ENCODE measurements around the gene GID4.

Gene GID4

GRCh38 chr17:18043491-18043890 lies 4.3 kb downstream of the GID4 start:
- no peak for DNase-seq (ENCODE audit: low read depth)

GRCh38 chr17:18044609-18045008 lies 5.4 kb downstream of the GID4 start:
- DNase-seq (ENCODE audit: low read depth) = no peak

GRCh38 chr17:18045691-18046350 lies 6.6 kb downstream of the GID4 start:
- no peak for DNase-seq (ENCODE audit: low read depth)

GRCh38 chr17:18055597-18055996 lies 16.4 kb downstream of the GID4 start:
- no peak for DNase-seq (ENCODE audit: low read depth)

GRCh38 chr17:18056214-18056613 lies 17.0 kb downstream of the GID4 start:
- DNase-seq (ENCODE audit: low read depth) = no peak

- DNase-seq (ENCODE audit: low read depth) = no peak
These were observed 20.1 kb downstream of the GID4 start for GRCh38 chr17:18059283-18059682.

- no peak for DNase-seq (ENCODE audit: low read depth)
These were observed 24.8 kb downstream of the GID4 start for GRCh38 chr17:18064053-18064452.

GRCh38 chr17:18065546-18065945 lies 26.3 kb downstream of the GID4 start:
- DNase-seq (ENCODE audit: low read depth) = no peak

- DNase-seq (ENCODE audit: low read depth) = no peak
These were observed 27.7 kb downstream of the GID4 start for GRCh38 chr17:18066866-18067265.

- no peak for DNase-seq (ENCODE audit: low read depth)
These were observed 29.9 kb downstream of the GID4 start for GRCh38 chr17:18069101-18069500.

GRCh38 chr17:18070861-18071340 lies 31.7 kb downstream of the GID4 start:
- no peak for DNase-seq (ENCODE audit: low read depth)

- no peak for DNase-seq (ENCODE audit: low read depth)
These were observed 32.5 kb downstream of the GID4 start for GRCh38 chr17:18071751-18072150.

GRCh38 chr17:18074566-18075272 lies 35.5 kb downstream of the GID4 start:
- DNase-seq (ENCODE audit: low read depth) = no peak

- no peak for DNase-seq (ENCODE audit: low read depth)
These were observed 37.7 kb downstream of the GID4 start for GRCh38 chr17:18076936-18077335.

GRCh38 chr17:18079543-18079942 lies 40.3 kb downstream of the GID4 start:
- DNase-seq (ENCODE audit: low read depth) = no peak

- no peak for DNase-seq (ENCODE audit: low read depth)
These were observed 45.0 kb downstream of the GID4 start for GRCh38 chr17:18084256-18084655.

GRCh38 chr17:18087610-18088491 lies 48.6 kb downstream of the GID4 start, which contains the start of gene DRG2:
Gene DRG2 (plus strand): TSS chr17:18087948. CDS start chr17:18088024, 76 bp downstream.
- DNase-seq (ENCODE audit: low read depth) = peak; percentile 83

- no peak for DNase-seq (ENCODE audit: low read depth)
These were observed 50.4 kb downstream of the GID4 start for GRCh38 chr17:18089613-18090012.

GRCh38 chr17:18093616-18094408 lies 54.6 kb downstream of the GID4 start:
- no peak for DNase-seq (ENCODE audit: low read depth)

GRCh38 chr17:18094409-18094807 lies 55.2 kb downstream of the GID4 start:
- no peak for DNase-seq (ENCODE audit: low read depth)

GRCh38 chr17:18099516-18099915 lies 60.3 kb downstream of the GID4 start:
- no peak for DNase-seq (ENCODE audit: low read depth)

GRCh38 chr17:18100616-18101015 lies 61.4 kb downstream of the GID4 start:
- DNase-seq (ENCODE audit: low read depth) = no peak

All from activated T-helper 9 cell treated with anti-CD3 and anti-CD28 coated beads, Interleukin-2, amount 50 U/mL, for 16 hours (primary cell).